ENCODE measurements around the gene KCNJ12.
"Not testable (repeated sequence)": the region's sequence is repeated elsewhere in the genome, so short reads cannot be mapped to it uniquely, and the experiment has no call there.

DNA sequence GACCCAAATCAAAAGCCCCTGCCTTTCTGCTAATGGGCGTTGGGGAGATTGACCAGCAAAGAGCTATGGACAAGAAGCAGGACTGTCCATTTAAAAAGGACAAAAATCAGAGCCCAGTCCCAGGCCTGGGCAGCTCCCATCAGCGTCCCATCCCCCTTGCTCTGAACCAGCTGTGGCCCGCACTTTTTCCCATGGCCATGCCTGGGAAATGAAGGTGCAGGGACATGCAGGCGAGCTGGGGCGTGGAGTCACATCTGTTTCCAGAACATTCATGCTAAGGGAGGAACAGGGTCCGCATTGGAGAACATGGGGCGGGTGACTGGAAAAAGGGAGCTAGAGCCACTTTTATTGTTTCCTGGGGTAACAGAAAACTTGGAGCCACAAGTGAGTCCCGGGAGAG, 50.7 kb downstream of the KCNJ12 start:
- TF ChIP-seq POLR2A (IDR thresholded peaks at IDR 0.05; ENCODE audit: low read depth, low read length); MXI1 (IDR thresholded peaks at IDR 0.05; ENCODE audit: borderline replicate concordance, low read depth, low read length): not testable (repeated sequence)
- TF ChIP-seq, protein P1, sequence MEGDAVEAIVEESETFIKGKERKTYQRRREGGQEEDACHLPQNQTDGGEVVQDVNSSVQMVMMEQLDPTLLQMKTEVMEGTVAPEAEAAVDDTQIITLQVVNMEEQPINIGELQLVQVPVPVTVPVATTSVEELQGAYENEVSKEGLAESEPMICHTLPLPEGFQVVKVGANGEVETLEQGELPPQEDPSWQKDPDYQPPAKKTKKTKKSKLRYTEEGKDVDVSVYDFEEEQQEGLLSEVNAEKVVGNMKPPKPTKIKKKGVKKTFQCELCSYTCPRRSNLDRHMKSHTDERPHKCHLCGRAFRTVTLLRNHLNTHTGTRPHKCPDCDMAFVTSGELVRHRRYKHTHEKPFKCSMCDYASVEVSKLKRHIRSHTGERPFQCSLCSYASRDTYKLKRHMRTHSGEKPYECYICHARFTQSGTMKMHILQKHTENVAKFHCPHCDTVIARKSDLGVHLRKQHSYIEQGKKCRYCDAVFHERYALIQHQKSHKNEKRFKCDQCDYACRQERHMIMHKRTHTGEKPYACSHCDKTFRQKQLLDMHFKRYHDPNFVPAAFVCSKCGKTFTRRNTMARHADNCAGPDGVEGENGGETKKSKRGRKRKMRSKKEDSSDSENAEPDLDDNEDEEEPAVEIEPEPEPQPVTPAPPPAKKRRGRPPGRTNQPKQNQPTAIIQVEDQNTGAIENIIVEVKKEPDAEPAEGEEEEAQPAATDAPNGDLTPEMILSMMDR (conservative IDR thresholded peaks at IDR 0.05; ENCODE audit: low read depth, low read length) = not testable (repeated sequence)
